HG03097 (cell line): ENCODE data around the gene CCDC39.
"Not testable (repeated sequence)": the region's sequence is repeated elsewhere in the genome, so short reads cannot be mapped to it uniquely, and the experiment has no call there.

Experiments
- ATAC-seq: cut with Tn5 transposase; IDR thresholded peaks from one replicate; pipeline ENCODE4 v1.9.1; 2021; ENCODE audit not compliant: unreplicated experiment, low FRiP score

Gene CCDC39

GRCh38 chr3:180626844-180627243 is 52.4 kb downstream of the CCDC39 start:
- peak; percentile 96 for ATAC-seq

GRCh38 chr3:180624714-180625113 is 54.6 kb downstream of the CCDC39 start:
- no peak for ATAC-seq

GRCh38 chr3:180619723-180620122 is 59.6 kb downstream of the CCDC39 start:
- no peak for ATAC-seq

GRCh38 chr3:180618563-180618962 is 60.7 kb downstream of the CCDC39 start:
- ATAC-seq, result not testable (repeated sequence)

- no peak for ATAC-seq
Measured at GRCh38 chr3:180617049-180617448, 62.2 kb downstream of the CCDC39 start.

GRCh38 chr3:180615954-180616353 is 63.3 kb downstream of the CCDC39 start:
- ATAC-seq, result no peak

GRCh38 chr3:180612364-180612763 is 66.9 kb downstream of the CCDC39 start:
- ATAC-seq, result no peak

- no peak for ATAC-seq
Measured at GRCh38 chr3:180611006-180611405, 68.3 kb downstream of the CCDC39 start.

GRCh38 chr3:180601688-180602666 is 77.3 kb downstream of the CCDC39 start, which contains the start of gene TTC14:
Gene TTC14, plus strand, starts transcription at chr3:180602163. Its CDS starts 99 bp downstream, at chr3:180602262.
- ATAC-seq, result peak; percentile 95

GRCh38 chr3:180600473-180600872 is 78.8 kb downstream of the CCDC39 start:
- no peak for ATAC-seq

GRCh38 chr3:180595559-180595935 is 83.7 kb downstream of the CCDC39 start:
- ATAC-seq, result no peak

- no peak for ATAC-seq
Measured at GRCh38 chr3:180594631-180595558, 84.4 kb downstream of the CCDC39 start.

GRCh38 chr3:180593631-180594030 is 85.7 kb downstream of the CCDC39 start:
- not testable (repeated sequence) for ATAC-seq

- no peak for ATAC-seq
Measured at GRCh38 chr3:180590396-180590795, 88.9 kb downstream of the CCDC39 start.

- ATAC-seq, result no peak
Measured at GRCh38 chr3:180580934-180581333, 98.4 kb downstream of the CCDC39 start.

- ATAC-seq, result no peak
Measured at GRCh38 chr3:180575571-180575970, 103.7 kb downstream of the CCDC39 start.

GRCh38 chr3:180571831-180572598 is 107.3 kb downstream of the CCDC39 start:
- no peak for ATAC-seq

- ATAC-seq, result no peak
Measured at GRCh38 chr3:180570238-180570637, 109.1 kb downstream of the CCDC39 start.

GRCh38 chr3:180564676-180565075 is 114.6 kb downstream of the CCDC39 start:
- ATAC-seq, result no peak
